Ovary (tissue), 3 donors: ENCODE results near the gene AKR1C8.

Experiments used
- EP300 ChIP-seq: sonication (generic); formaldehyde crosslinking; IDR thresholded peaks from one replicate; pipeline ENCODE4 v1.6.1; 2017; ENCODE audit warnings: antibody characterized with exemption
- POLR2A ChIP-seq: fragments of 450-650 bp; IDR thresholded peaks from one replicate; pipeline ENCODE4 v1.6.1; 2017; ENCODE audit warnings: antibody characterized with exemption, mild to moderate bottlenecking, moderate library complexity
- TF ChIP-seq, protein P1 (sequence below), 3 donors: fragments of 450-650 bp in 2 of 3; fragments of 200-600 bp in 1 of 3; IDR thresholded peaks; one replicate each; pipeline versions ENCODE4 v1.5.1 to v1.8.0; 2016 to 2022; ENCODE audit warnings: antibody characterized with exemption in 3 of 3, mild to moderate bottlenecking in 1 of 3
- donor health status: DM: no; HTN: no; CAD: no.

DNA sequence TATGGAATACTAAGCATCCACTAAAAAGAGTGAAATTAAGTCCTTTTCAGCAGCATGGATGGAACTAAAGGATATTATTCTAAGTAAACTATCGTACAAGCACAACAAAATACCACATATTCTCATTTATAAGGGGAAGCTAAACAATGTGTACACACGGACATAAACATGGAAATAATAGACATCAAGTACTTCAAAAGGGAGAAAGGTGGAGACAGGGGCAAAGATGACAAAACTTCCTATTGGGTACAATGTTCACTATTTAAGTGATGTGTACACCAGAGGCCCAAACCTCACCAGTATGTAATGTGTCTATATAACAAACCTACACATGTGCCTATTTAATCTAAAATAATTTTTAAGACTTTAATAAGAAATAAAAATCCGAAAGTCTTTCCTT lies 9.5 kb upstream of the AKR1C8 start:
- TF ChIP-seq POLR2A (no peak), EP300 (no peak)
- TF ChIP-seq, protein P1, sequence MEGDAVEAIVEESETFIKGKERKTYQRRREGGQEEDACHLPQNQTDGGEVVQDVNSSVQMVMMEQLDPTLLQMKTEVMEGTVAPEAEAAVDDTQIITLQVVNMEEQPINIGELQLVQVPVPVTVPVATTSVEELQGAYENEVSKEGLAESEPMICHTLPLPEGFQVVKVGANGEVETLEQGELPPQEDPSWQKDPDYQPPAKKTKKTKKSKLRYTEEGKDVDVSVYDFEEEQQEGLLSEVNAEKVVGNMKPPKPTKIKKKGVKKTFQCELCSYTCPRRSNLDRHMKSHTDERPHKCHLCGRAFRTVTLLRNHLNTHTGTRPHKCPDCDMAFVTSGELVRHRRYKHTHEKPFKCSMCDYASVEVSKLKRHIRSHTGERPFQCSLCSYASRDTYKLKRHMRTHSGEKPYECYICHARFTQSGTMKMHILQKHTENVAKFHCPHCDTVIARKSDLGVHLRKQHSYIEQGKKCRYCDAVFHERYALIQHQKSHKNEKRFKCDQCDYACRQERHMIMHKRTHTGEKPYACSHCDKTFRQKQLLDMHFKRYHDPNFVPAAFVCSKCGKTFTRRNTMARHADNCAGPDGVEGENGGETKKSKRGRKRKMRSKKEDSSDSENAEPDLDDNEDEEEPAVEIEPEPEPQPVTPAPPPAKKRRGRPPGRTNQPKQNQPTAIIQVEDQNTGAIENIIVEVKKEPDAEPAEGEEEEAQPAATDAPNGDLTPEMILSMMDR (IDR thresholded peaks at IDR 0.05), result no peak
